ENCODE measurements around the gene PPP2R5C. TPM values are rescaled to one million over a fixed set of nuclear protein-coding genes. Genes with fewer than 3 reads are reported as not detected.

PPP2R5C gene
- total and polyA plus RNA-seq, 2 of the 8 experiments (the other 6 are each of a cell fraction or from before 2014, with no cell fraction given): 49.6 to 95.9 TPM

DNA sequence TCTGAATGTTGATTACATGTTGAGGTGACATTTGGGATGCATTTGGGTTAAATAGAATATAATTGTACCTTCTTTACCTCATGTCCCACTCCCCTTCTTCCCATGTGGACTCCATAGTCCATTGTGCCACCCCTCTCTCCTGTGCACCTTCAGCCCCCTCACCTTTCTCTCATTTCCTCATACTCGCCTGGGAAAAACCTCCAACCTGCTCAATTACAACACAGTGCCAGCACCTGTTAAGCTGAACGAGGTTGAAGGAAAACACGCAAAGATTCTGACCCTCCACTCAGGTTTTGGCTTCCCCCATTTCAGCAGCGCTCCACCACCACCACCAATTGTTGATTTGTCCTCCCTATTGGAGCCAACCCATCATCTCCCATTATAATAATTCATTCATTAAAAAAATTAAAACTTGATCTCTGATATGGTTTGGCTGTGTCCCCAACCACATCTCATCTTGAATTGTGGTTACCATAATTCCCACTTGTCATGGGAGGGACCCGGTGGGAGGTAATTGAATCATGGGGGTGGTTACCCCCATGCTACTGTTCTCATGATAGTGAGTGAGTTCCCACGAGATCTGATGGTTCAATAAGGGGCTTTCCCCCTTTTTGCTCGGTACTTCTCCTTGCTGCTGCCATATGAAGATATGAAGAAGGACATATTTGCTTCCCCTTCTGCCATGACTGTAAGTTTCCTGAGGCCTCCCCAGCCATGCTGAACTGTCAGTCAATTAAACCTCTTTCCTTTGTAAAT is 33.7 kb upstream of the PPP2R5C start:
- DNase-seq (ENCODE audit: low read depth in 1 of 2, low spot score in 2 of 2): no peak
- Histone ChIP-seq H4K91ac (replicated peaks; ENCODE audit: insufficient read length, low read length) (no peak overlapping the region), H3K14ac (ENCODE audit: insufficient read length) (no peak overlapping the region), H3K9me3 (ENCODE audit: insufficient read depth in 2 of 2, low read depth in 1 of 2, low read length in 1 of 2) (no peaks in the 10 kb centered on the region), H2BK20ac (ENCODE audit: low read length) (no peak overlapping the region), H2BK12ac (ENCODE audit: low read depth, low read length) (no peak overlapping the region), H3K56ac (replicated peaks; ENCODE audit: insufficient read length, low read depth, low read length) (no peak overlapping the region), H2BK5ac (ENCODE audit: low read depth, low read length) (no peak overlapping the region), H3K79me1 (ENCODE audit: low read depth, low read length) (no peaks in the 10 kb centered on the region), H4K8ac (ENCODE audit: extremely low read depth, insufficient read depth, low read length) (no peak overlapping the region), H3K4me3 (ENCODE audit: extremely low read depth in 1 of 4, insufficient read depth in 2 of 4, low read depth in 3 of 4, low read length in 4 of 4) (no peak overlapping the region), H3K9ac (replicated peaks in 1 of 4; ENCODE audit: extremely low read depth in 1 of 4, low read depth in 3 of 4, low read length in 3 of 4) (no peak overlapping the region), H3K4me1 (replicated peaks in 1 of 4; ENCODE audit: control insufficient read depth in 3 of 4, insufficient read depth in 4 of 4, low read length in 3 of 4) (peaks cover 2 to 11% (median 9%) of the 10 kb centered on the region in 4 experiments; a peak in 6 of 7 replicates), H4K20me1 (replicated peaks in 1 of 2; ENCODE audit: control insufficient read depth in 1 of 2, insufficient read depth in 2 of 2, low read length in 2 of 2) (no peaks in the 10 kb centered on the region), H3K27me3 (replicated peaks in 1 of 4; ENCODE audit: control insufficient read depth in 3 of 4, extremely low read depth in 1 of 4, insufficient read depth in 3 of 4, low read length in 3 of 4) (no peaks in the 10 kb centered on the region), H2BK120ac (replicated peaks; ENCODE audit: low read depth, low read length) (no peak overlapping the region), H3K18ac (ENCODE audit: extremely low read depth, low read length) (no peak overlapping the region), H2AFZ (ENCODE audit: low read length) (no peak overlapping the region), H3K79me2 (ENCODE audit: control insufficient read depth in 1 of 2, insufficient read depth in 2 of 2, low read length in 2 of 2) (no peaks in the 10 kb centered on the region), H3K23me2 (ENCODE audit: low read depth, low read length) (no peaks in the 10 kb centered on the region), H4K5ac (ENCODE audit: insufficient read length, low read depth, low read length) (no peak overlapping the region), H3K27ac (ENCODE audit: low read depth, low read length) (no peak overlapping the region), H3K4ac (replicated peaks; ENCODE audit: insufficient read length, low read depth, low read length) (no peak overlapping the region), H3K4me2 (ENCODE audit: insufficient read depth in 1 of 2, low read depth in 2 of 2, low read length in 2 of 2) (no peak overlapping the region), H3K23ac (ENCODE audit: insufficient read length) (no peak overlapping the region), H2AK5ac (ENCODE audit: low read depth, low read length) (no peak overlapping the region), H2BK15ac (ENCODE audit: low read length) (no peak overlapping the region), H3K36me3 (ENCODE audit: control insufficient read depth in 2 of 4, insufficient read depth in 4 of 4, low read length in 3 of 4) (no peaks in the 10 kb centered on the region)
- POLR2A ChIA-PET (ENCODE audit: partially characterized antibody): no interaction called here
- 87% methylated on average over 7 of the region's 7 CpGs; no CpG with 5 or more reads in 1 of the 2 experiments for WGBS, 2 experiments (ENCODE audit: extremely low coverage in 1 of 2, insufficient coverage in 1 of 2, insufficient read length in 1 of 2, insufficient replicate concordance in 2 of 2, low coverage in 1 of 2, low lambda C conversion rate in 2 of 2, missing lambda C conversion rate in 1 of 2)
- CTCF ChIA-PET (ENCODE audit: partially characterized antibody): interaction anchor here (1.9 to 2.3 kb wide), 2 partner anchors 42 to 43 kb away, joined by 4 to 12 read pairs; no protein-coding TSS in a partner anchor
- FAIRE-seq: no peak
- no peak for TF ChIP-seq CBX5 (IDR thresholded peaks at IDR 0.05; ENCODE audit: low read depth, low read length)
- no peak for TF ChIP-seq JUN (IDR thresholded peaks at IDR 0.05; ENCODE audit: low read depth, low read length)
- TF ChIP-seq SIX5 (IDR thresholded peaks at IDR 0.05; ENCODE audit: low read depth, low read length): no peak
- TF ChIP-seq ASH2L (IDR thresholded peaks at IDR 0.05; ENCODE audit: low read length): no peak
- TF ChIP-seq JUND (IDR thresholded peaks at IDR 0.05; ENCODE audit: low read length): no peak
- TF ChIP-seq CHD1 (IDR thresholded peaks at IDR 0.05; ENCODE audit: low read depth, low read length): no peak
- no peak for TF ChIP-seq SAP30 (IDR thresholded peaks at IDR 0.05; ENCODE audit: insufficient read depth, insufficient replicate concordance, low read length)
- no peak for TF ChIP-seq E2F6 (IDR thresholded peaks at IDR 0.05)
- no peak for TF ChIP-seq SRF (IDR thresholded peaks at IDR 0.05; ENCODE audit: low read depth, low read length)
- TF ChIP-seq HDAC6 (IDR thresholded peaks at IDR 0.05; ENCODE audit: low read depth, low read length): no peak
- TF ChIP-seq SIRT6 (IDR thresholded peaks at IDR 0.05; ENCODE audit: low read length): no peak
- TF ChIP-seq NRF1 (IDR thresholded peaks at IDR 0.05; ENCODE audit: low read depth, low read length): no peak
- TF ChIP-seq GABPA (IDR thresholded peaks at IDR 0.05; ENCODE audit: borderline replicate concordance, insufficient read depth, low read length): no peak
- no peak for TF ChIP-seq SP4 (IDR thresholded peaks at IDR 0.05; ENCODE audit: low read length)
